ENCODE results near the gene CABLES1. TPM values are rescaled to one million over a fixed set of nuclear protein-coding genes. Genes with fewer than 3 reads are reported as not detected.

Gene CABLES1
- total RNA-seq, 4 donors from 2014 or later = 6.6 to 28.5 (median 19.5) TPM

DNA sequence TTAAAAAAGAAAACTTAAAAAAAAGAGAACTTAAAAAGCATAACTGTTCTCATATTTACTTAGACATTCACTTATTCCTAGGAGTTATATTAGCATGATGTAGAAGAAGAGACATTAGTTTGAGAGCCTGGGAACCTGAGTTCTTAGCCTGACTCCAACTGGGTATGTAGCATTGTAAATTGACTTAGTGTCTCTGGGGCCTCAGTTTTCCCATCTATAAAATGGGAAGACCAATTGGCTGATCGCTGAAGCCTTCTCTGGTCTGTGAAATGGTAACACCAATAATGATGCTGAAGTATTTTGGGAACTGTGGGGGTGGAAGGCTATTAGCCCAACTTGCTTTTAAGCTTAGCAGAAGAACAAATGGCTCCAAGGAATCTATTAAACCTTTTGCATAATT, 55.9 kb downstream of the CABLES1 start:
- H3K4me1 ChIP-seq = peaks cover 0 to 8% (median 0%) of the 10 kb centered on the region in 4 donors
- no peak for TF ChIP-seq POLR2A (IDR thresholded peaks at IDR 0.05)
- TF ChIP-seq, protein P1, sequence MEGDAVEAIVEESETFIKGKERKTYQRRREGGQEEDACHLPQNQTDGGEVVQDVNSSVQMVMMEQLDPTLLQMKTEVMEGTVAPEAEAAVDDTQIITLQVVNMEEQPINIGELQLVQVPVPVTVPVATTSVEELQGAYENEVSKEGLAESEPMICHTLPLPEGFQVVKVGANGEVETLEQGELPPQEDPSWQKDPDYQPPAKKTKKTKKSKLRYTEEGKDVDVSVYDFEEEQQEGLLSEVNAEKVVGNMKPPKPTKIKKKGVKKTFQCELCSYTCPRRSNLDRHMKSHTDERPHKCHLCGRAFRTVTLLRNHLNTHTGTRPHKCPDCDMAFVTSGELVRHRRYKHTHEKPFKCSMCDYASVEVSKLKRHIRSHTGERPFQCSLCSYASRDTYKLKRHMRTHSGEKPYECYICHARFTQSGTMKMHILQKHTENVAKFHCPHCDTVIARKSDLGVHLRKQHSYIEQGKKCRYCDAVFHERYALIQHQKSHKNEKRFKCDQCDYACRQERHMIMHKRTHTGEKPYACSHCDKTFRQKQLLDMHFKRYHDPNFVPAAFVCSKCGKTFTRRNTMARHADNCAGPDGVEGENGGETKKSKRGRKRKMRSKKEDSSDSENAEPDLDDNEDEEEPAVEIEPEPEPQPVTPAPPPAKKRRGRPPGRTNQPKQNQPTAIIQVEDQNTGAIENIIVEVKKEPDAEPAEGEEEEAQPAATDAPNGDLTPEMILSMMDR (IDR thresholded peaks at IDR 0.05) = no peak
- no peaks in the 10 kb centered on the region for H3K27me3 ChIP-seq
- H3K36me3 ChIP-seq = no peaks in the 10 kb centered on the region
- no peaks in the 10 kb centered on the region for H3K9me3 ChIP-seq
- no peak overlapping the region for H3K4me3 ChIP-seq
- no peak overlapping the region for H3K27ac ChIP-seq
- no peak for DNase-seq

DNA sequence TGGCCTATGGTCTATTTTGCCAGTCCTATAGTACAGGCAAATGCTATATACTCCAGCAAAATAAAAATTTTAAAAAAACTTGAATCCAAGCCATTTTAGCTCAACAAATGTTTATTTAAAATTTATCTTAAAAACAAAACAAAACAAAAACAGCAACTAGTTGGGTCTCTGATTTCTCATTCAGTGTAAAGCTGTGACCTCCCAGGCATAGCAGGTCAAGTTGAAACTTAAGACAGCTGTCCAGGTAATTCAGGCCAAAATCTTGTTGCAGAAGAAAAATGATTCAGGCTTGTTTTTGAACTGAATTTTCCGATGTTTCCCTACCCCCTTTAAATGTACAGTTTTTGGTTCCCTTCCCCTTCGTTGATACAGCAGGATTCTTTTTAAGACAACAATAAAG, 58.5 kb downstream of the CABLES1 start:
- no peak for DNase-seq
- peaks cover 0 to 8% (median 0%) of the 10 kb centered on the region in 4 donors for H3K4me1 ChIP-seq
- no peak overlapping the region for H3K4me3 ChIP-seq
- no peaks in the 10 kb centered on the region for H3K36me3 ChIP-seq
- no peak for TF ChIP-seq POLR2A (IDR thresholded peaks at IDR 0.05)
- TF ChIP-seq, protein P1 (IDR thresholded peaks at IDR 0.05) = no peak
- no peaks in the 10 kb centered on the region for H3K9me3 ChIP-seq
- no peaks in the 10 kb centered on the region for H3K27me3 ChIP-seq
- H3K27ac ChIP-seq = no peak overlapping the region

DNA sequence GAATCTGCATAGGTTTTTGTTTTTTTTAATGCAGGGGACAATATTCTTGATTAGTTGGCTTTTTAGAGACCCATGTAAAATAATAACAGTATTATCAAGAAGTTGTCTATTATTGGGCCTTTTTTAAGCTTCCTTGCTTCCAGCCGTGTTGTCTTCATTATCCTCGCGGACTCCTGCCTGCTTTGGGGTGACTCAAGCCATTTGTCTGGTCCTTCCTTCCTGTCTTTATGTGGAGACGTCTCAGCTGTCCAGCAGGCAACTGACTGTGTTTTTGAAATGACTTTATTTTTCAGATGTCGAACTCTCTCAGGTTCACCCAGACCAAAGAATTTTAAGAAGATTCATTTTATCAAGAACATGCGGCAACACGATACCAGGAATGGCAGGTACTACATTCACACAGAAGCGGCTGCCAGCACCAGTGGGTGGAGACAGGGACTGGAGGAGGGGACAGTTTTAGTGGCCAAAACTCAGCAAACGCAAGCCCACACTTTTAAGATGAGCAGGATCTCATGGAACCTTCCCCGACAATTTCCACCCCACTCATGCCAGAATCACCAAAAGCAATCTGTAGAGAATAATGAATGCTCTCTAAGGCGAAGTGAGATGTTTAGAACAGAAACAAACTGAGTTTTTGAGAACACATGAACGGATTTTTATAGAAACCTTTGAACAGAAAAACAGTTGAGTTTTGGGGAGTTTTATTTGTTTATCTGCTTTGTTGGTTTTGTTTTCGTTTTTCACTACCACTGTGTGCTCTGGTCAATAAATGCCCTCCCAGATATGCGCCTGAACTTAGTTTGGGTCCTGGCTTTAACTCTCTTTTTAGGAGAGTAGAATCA, 59.1 kb downstream of the CABLES1 start:
- DNase-seq = no peak
- Histone ChIP-seq H3K36me3 (no peaks in the 10 kb centered on the region), H3K27ac (peak overlapping the region in 1 of 4 donors; percentile 8), H3K27me3 (no peaks in the 10 kb centered on the region), H3K9me3 (no peaks in the 10 kb centered on the region), H3K4me3 (no peak overlapping the region), H3K4me1 (peaks cover 0 to 8% (median 0%) of the 10 kb centered on the region in 4 donors)
- TF ChIP-seq, protein P1 (IDR thresholded peaks at IDR 0.05) = no peak
- TF ChIP-seq POLR2A (IDR thresholded peaks at IDR 0.05) = no peak

DNA sequence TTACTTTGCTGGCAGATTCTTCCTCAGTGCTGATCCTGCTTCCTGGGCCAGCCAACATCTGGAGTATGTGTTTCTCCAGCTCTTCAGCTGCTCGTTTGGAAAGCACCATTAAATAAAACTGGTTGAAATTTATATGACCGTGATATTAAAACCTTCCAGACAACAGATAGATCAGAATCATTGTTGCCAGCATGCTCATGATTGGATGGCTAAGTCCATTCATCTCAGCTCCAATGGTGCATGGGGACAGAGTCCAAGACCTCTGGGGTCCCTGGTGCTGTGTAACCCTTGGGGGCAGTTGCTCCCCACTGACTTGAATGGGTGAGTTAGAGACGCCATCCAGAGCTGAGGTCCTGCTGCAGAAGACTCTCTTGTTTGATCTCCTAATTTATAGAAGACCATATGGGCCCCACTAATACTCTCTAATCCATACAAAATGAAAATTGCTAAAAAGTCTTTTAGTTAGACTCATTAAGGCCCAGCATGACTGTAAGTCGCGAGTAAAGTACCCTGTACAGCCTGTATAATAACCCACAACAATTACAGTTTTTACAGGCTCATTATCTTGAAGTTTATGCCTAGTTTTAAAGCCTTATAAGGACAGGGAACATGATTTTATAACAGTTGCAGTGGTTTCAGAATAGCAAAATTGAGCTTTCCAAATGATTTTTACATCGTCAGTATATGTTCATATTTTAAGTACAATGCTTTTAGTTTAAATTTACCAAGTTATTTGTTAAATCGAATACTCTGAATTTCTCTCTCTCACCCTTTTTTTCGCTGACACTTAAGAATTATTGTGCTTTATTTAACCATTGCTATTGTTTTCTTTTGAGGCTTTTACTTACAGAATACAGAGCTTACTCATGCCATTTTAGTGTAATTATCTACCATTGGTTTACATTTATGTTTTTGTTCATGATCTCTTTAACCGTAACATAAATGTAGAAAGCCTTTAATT, 60.0 kb downstream of the CABLES1 start:
- Histone ChIP-seq H3K4me1 (peaks cover 0 to 8% (median 0%) of the 10 kb centered on the region in 4 donors), H3K27ac (no peak overlapping the region), H3K36me3 (no peaks in the 10 kb centered on the region), H3K4me3 (no peak overlapping the region), H3K9me3 (no peaks in the 10 kb centered on the region), H3K27me3 (no peaks in the 10 kb centered on the region)
- no peak for DNase-seq
- TF ChIP-seq, protein P1 (IDR thresholded peaks at IDR 0.05) = no peak
- TF ChIP-seq POLR2A (IDR thresholded peaks at IDR 0.05) = no peak

DNA sequence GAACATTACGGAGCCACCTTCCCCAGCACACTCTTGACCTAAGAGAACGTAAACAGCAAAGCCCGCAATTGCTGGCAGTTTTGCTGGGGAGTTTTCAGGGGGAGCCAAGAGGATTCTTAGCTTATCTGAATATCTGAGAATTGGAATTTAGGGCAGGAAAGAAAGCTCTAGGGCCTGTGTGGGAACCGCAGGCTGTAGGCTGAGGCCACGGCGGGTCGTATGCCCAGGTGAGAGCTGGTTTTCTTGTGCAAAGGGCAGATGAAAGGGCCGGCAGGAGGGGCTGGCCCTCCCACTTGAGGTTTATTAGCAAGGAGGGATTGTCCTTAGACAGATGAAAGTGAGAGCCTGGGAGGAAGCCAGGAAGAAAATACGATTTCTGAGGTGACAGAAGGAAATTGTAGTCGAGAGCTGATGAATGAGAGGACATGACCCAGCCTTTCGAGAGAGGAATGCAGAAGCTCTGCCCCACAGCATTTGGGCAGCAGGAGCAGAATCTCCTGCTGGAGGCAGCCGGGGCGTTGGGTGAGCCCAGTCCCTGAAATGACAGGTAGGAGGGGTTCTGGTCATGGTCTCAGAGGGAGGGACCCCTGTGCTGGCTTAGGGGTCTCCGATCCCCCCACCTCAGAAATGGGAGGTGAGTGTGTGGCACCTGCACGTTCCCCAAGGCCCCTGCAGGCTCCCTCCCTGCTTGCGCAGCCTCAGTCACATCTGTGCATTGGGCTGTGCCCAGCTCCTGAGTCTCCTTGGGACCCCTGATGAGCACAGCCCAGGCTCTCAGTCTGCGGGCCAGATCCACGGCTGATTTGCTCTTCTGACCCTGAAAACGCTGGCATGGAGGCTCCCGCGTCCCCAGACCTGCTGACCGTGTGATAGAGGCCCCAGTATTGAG, 61.1 kb downstream of the CABLES1 start:
- DNase-seq = no peak

More for the DNA sequence above, 61.1 kb downstream of the CABLES1 start:
- no peak for TF ChIP-seq POLR2A (IDR thresholded peaks at IDR 0.05)
- TF ChIP-seq, protein P1 (IDR thresholded peaks at IDR 0.05) = no peak
- Histone ChIP-seq H3K27me3 (no peaks in the 10 kb centered on the region), H3K27ac (no peak overlapping the region), H3K4me1 (peaks cover 0 to 8% (median 0%) of the 10 kb centered on the region in 4 donors), H3K36me3 (no peaks in the 10 kb centered on the region), H3K9me3 (no peaks in the 10 kb centered on the region), H3K4me3 (no peak overlapping the region)

Data from Peyer's patch (tissue), 4 donors.